Smooth muscle cell of the pulmonary artery (primary cell): ENCODE measurements around the gene BBS5. TPM values are rescaled to one million over a fixed set of nuclear protein-coding genes. Genes with fewer than 3 reads are reported as not detected.

Experiments
- total RNA-seq: library from RNA; depleted of rRNA; stranded (reverse); fragments of >200 nt; gene quantifications from 2 replicates; pipeline ENCODE4 v1.2.3, GENCODE V29; 2014

Gene BBS5
- 6.1 TPM in 2 replicates for total RNA-seq

DNA sequence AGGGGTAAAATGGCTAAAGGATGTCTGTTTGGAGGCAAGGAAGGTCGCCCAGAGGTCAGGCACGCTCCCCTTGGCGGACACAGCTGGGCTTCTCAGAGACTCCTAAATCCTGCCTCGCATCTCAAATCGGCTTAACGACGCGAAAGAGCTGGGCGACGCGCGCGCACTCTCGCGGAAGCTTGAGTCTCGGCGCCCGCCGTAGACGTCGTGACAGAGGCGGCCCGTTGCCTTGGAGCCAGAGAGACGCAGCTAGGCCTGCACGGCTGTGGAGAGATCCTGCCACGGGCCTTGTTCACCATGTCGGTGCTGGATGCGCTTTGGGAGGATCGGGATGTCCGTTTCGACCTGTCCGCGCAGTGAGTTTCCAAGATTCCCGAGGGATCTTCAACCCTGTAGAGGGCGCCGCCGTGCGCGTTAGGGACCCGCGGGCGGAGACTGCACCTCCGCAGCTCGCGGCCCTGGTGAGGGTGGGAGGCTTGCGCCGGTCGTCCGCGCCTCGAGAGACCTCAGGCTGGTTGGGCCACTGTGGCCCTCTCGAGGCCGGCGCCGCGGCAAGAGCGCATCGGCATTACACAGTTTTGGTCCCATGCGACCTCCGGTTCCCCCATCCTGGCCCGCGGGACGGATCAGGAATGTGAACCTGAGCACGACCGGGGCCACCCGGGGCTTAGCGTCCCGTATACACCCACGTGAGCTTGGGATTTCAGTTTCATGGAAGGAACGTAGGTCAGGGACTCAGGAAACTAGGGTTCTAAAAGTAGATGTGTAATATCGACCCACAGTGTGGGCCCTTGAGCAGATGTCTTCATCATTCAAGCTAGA lies at the start of gene BBS5:
TSS of gene BBS5 (plus strand) at position 238 of the 822 bp plus-strand sequence. CDS start at position 298, 60 bp downstream.

DNA sequence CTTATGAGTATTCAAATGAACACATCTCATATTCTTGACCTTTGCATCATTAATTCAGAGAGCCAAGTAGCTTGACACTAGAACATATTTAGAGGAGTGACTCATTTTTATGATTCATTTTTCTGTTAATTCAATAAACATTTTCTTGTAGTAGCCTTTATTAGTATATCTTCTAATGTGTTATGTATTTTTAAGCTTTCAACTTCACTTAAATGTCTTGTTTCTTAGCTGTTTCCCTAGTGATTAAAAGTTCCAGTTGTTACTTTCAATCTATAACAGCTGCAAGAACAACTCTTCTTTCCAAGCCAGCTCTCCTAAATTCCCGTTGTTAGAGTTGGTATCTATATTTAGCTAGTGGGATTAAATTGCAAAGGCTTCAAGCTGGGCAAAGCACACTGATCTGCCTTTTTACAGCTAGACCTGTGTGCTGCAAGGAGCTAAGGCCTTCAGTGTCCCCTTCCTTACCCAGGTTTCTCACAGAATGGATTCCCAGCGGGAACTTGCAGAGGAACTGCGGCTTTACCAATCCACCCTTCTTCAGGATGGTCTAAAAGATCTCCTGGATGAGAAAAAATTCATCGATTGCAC lies 30.1 kb downstream of the BBS5 start, which contains the start of gene KLHL41:
TSS of gene KLHL41 (plus strand) at position 405 of the 588 bp plus-strand sequence. CDS start at position 482, 77 bp downstream.

Other genes with a start within 250 kb of the BBS5 start
- gene LRP2, start 117.0 kb upstream of the BBS5 start, total RNA-seq: not detected in 2 replicates
- 0.56 and 0.72 TPM in 2 replicates for gene KLHL41, start 30.2 kb downstream of the BBS5 start, total RNA-seq
- 17.1 and 18.9 TPM in 2 replicates for gene FASTKD1, start 94.4 kb downstream of the BBS5 start, total RNA-seq
- 25.0 and 27.4 TPM in 2 replicates for gene PPIG, start 104.9 kb downstream of the BBS5 start, total RNA-seq
- gene CFAP210, start 214.9 kb downstream of the BBS5 start, total RNA-seq: not detected in 2 replicates
- gene PHOSPHO2, start 215.0 kb downstream of the BBS5 start, total RNA-seq: 1.6 and 1.8 TPM in 2 replicates